ENCODE results near the gene LRP1. TPM values are rescaled to one million over a fixed set of nuclear protein-coding genes. Genes with fewer than 3 reads are reported as not detected.
A peak's percentile ranks its signal among the peaks of the same experiment; 100 is the strongest.

LRP1 gene
- total RNA-seq, 1 experiment from 2014 or later: 9.0 TPM

GRCh38 chr12:57107456-57108155 is 20.7 kb upstream of the LRP1 start:
- ChIA-PET POLR2A (no interaction called here), CTCF (interaction anchor here (0.6 kb wide), 1 partner anchor 479 kb away, joined by 7 read pairs; no protein-coding TSS in a partner anchor)
- TF ChIP-seq SIN3A (IDR thresholded peaks at IDR 0.05; ENCODE audit: borderline replicate concordance, insufficient read depth, low read depth, low read length) (no peak), POLR2AphosphoS5 (IDR thresholded peaks at IDR 0.05; ENCODE audit: low read depth, low read length) (no peak), TCF7L2 (IDR thresholded peaks at IDR 0.05; ENCODE audit: low read depth, low read length) (no peak), CTCF (IDR thresholded peaks at IDR 0.05) (no peak)
- TF ChIP-seq, protein P1, sequence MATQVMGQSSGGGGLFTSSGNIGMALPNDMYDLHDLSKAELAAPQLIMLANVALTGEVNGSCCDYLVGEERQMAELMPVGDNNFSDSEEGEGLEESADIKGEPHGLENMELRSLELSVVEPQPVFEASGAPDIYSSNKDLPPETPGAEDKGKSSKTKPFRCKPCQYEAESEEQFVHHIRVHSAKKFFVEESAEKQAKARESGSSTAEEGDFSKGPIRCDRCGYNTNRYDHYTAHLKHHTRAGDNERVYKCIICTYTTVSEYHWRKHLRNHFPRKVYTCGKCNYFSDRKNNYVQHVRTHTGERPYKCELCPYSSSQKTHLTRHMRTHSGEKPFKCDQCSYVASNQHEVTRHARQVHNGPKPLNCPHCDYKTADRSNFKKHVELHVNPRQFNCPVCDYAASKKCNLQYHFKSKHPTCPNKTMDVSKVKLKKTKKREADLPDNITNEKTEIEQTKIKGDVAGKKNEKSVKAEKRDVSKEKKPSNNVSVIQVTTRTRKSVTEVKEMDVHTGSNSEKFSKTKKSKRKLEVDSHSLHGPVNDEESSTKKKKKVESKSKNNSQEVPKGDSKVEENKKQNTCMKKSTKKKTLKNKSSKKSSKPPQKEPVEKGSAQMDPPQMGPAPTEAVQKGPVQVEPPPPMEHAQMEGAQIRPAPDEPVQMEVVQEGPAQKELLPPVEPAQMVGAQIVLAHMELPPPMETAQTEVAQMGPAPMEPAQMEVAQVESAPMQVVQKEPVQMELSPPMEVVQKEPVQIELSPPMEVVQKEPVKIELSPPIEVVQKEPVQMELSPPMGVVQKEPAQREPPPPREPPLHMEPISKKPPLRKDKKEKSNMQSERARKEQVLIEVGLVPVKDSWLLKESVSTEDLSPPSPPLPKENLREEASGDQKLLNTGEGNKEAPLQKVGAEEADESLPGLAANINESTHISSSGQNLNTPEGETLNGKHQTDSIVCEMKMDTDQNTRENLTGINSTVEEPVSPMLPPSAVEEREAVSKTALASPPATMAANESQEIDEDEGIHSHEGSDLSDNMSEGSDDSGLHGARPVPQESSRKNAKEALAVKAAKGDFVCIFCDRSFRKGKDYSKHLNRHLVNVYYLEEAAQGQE (IDR thresholded peaks at IDR 0.05; ENCODE audit: insufficient read depth in 1 of 2, low read depth in 2 of 2, low read length in 1 of 2): no peak

DNA sequence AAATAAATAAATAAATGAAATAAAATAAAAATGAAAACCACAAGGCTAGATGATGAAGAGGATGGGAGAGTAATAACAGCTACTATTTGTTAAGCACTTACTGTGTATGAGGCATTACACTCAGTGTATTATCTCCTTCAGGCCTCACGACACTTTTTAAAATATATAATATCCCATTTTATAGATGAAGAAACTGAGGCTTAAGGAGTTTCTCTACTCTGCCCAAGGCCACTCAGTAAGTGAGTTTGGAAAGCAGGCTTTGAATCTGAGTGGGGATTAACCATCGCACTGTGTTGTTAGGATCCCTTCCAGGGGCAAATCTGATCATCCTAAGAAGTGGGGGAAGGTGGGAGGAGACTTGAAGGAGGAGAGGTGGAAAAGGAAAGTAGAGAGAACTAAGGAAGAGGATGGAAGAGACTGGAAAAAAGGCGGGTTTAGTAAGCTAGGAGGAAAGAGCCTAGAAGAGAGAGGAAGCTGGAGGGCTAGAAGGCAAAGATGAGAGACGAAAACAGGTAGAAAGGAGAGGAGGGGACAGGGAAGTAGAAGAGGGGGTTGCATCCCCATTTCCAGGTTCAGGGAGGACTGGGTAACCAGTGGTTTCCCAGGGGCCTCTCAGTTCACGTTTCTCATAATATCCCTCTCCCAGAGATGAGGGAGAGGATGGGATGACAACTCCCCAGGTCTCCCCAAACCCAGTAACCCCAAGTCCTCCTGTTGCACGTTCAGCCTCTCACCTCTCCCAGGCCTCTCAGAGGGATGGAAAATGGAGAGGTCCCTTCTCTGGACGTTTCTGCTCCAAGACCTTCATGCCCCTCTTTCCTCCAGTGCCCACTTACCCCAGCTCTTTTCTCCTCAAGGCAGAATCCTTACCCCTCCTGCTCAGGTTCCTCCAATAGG is 18.8 kb upstream of the LRP1 start:
- Histone ChIP-seq H3K4me3 (ENCODE audit: low read depth in 2 of 2, low read length in 2 of 2) (peak overlapping the region; percentile 44 to 75), H3K36me3 (ENCODE audit: control insufficient read depth, insufficient read depth, low read length) (no peaks in the 10 kb centered on the region), H3K27me3 (ENCODE audit: control insufficient read depth, insufficient read depth, low read length) (no peaks in the 10 kb centered on the region), H3K27ac (ENCODE audit: low read length) (peak overlapping the region; percentile 95), H3K4me1 (ENCODE audit: control insufficient read depth, insufficient read depth, low read length) (peaks cover 17% of the 10 kb centered on the region), H3K9me3 (ENCODE audit: control insufficient read depth, insufficient read depth, low read depth, low read length) (no peaks in the 10 kb centered on the region)
- no peak for DNase-seq (ENCODE audit: low read depth, low spot score)
- ATAC-seq: no peak
- in situ Hi-C loops (cut with HindIII; ENCODE audit: low pct_unique_long_range_greater_than_20kb, low sequenced_read_pairs) (no loop called here), intact Hi-C loops (cut with micrococcal nuclease; ENCODE audit: unreplicated experiment) (loop anchor here (5.0 kb wide), 1 partner anchor 352 kb away; no protein-coding TSS in a partner anchor)
- BruUV-seq (replicated peaks): no TSS peak
- POLR2A ChIA-PET: no interaction called here
- CTCF ChIA-PET: interaction anchor here (0.6 kb wide), 2 partner anchors 22 to 352 kb away, joined by 3 to 4 read pairs; no protein-coding TSS in a partner anchor
- TF ChIP-seq SIN3A (IDR thresholded peaks at IDR 0.05; ENCODE audit: borderline replicate concordance, insufficient read depth, low read depth, low read length) (no peak), TCF7L2 (IDR thresholded peaks at IDR 0.05; ENCODE audit: low read depth, low read length) (no peak), POLR2AphosphoS5 (IDR thresholded peaks at IDR 0.05; ENCODE audit: low read depth, low read length) (no peak), CTCF (IDR thresholded peaks at IDR 0.05) (no peak)
- TF ChIP-seq, protein P1 (IDR thresholded peaks at IDR 0.05; ENCODE audit: insufficient read depth in 1 of 2, low read depth in 2 of 2, low read length in 1 of 2): no peak

More at GRCh38 chr12:57107456-57108155, 20.7 kb upstream of the LRP1 start:
- Histone ChIP-seq H3K4me1 (ENCODE audit: control insufficient read depth, insufficient read depth, low read length) (peaks cover 17% of the 10 kb centered on the region), H3K4me3 (ENCODE audit: low read depth in 2 of 2, low read length in 2 of 2) (no peak overlapping the region), H3K9me3 (ENCODE audit: control insufficient read depth, insufficient read depth, low read depth, low read length) (no peaks in the 10 kb centered on the region), H3K27me3 (ENCODE audit: control insufficient read depth, insufficient read depth, low read length) (no peaks in the 10 kb centered on the region), H3K36me3 (ENCODE audit: control insufficient read depth, insufficient read depth, low read length) (no peaks in the 10 kb centered on the region), H3K27ac (ENCODE audit: low read length) (no peak overlapping the region)
- in situ Hi-C loops (cut with HindIII; ENCODE audit: low pct_unique_long_range_greater_than_20kb, low sequenced_read_pairs) (no loop called here), intact Hi-C loops (cut with micrococcal nuclease; ENCODE audit: unreplicated experiment) (no loop called here)
- DNase-seq (ENCODE audit: low read depth, low spot score): no peak
- no peak for ATAC-seq
- BruUV-seq (replicated peaks): no TSS peak
